Measurements from ENCODE around the gene NXPH3.

DNA sequence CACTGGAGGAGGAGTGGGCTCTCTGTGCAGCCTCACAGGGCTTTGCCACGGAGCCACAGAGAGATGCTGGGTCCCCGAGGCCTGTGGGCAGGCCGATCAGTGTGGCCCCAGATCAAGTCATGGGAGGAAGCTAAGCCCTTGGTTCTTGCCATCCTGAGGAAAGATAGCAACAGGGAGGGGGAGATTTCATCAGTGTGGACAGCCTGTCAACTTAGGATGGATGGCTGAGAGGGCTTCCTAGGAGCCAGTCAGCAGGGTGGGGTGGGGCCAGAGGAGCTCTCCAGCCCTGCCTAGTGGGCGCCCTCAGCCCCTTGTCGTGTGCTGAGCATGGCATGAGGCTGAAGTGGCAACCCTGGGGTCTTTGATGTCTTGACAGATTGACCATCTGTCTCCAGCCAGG, 3.9 kb downstream of the NXPH3 start:
- TF ChIP-seq POLR2A (IDR thresholded peaks at IDR 0.05; ENCODE audit: low read length), result no peak
- TF ChIP-seq GATA1 (IDR thresholded peaks at IDR 0.05; ENCODE audit: low read depth, low read length), result no peak
